ENCODE data around the gene SAE1.

Gene SAE1

DNA sequence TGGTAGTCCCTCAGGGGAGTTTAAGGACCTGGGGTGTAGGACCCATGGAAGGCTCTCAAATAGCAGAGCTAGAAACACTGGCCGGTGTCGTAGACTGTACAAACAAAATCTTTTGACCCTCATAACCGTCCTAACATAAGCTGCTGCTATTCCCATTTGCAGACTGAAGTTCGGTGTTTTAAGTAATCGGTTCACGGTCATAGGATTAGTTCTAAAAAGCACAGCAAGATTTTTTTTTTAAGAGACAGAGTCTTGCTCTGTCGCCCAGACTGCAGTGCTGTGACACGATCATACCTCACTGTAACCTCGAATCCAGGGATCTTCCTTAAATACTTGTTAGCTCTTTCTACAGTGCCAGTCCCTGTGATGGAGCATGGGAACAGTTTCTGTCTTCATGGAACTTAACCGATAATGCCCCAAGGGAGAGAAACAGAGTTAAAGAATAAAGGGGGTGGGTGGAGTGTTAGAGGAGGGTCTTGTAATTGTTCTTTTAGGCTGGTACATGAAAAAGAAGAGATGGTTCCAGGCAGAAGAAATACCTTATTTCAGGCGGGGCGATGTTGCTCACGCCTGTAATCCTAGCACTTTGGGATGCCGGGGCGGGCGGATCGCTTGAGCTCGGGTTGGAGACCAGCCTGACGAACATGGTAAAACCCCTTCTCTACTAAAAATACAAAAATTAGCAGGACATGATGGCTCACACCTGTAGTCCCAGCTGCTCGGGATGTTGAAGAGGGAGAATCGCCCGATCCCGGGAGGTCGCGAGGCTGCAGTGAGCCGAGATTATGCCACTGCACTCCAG lies 16.6 kb upstream of the SAE1 start:
- Histone ChIP-seq H2BK15ac (ENCODE audit: low read depth, poor library complexity, severe bottlenecking) (no peak overlapping the region), H3K27ac (ENCODE audit: low read length, poor library complexity, severe bottlenecking) (peak overlapping the region; percentile 100), H4K91ac (ENCODE audit: low read length) (peak overlapping the region; percentile 48), H3K79me1 (replicated peaks; ENCODE audit: low read length, poor library complexity, severe bottlenecking) (no peaks in the 10 kb centered on the region), H3K36me3 (ENCODE audit: control insufficient read depth in 1 of 2, insufficient read depth in 2 of 2, low read depth in 1 of 2, low read length in 2 of 2) (peaks cover 0 to 15% of the 10 kb centered on the region in 2 experiments), H2BK5ac (ENCODE audit: low read depth, low read length, poor library complexity, severe bottlenecking) (no peak overlapping the region), H3K9ac (ENCODE audit: low read length) (peak overlapping the region; percentile 100), H3K4me1 (ENCODE audit: control insufficient read depth, insufficient read depth, low read depth, low read length) (peaks cover 3% of the 10 kb centered on the region), H3K4me3 (ENCODE audit: insufficient read depth in 1 of 2, low read depth in 1 of 2, low read length in 2 of 2) (peak overlapping the region in 1 of 2 experiments; percentile 92), H3K18ac (ENCODE audit: low read depth in 1 of 2, low read length in 2 of 2) (peak overlapping the region in 1 of 2 experiments; percentile 66), H3K14ac (ENCODE audit: low read length in 2 of 2) (no peak overlapping the region), H2AK5ac (ENCODE audit: low read length, severe bottlenecking) (no peak overlapping the region), H3K27me3 (ENCODE audit: control insufficient read depth in 1 of 2, insufficient read depth in 1 of 2, low read length in 2 of 2) (no peaks in the 10 kb centered on the region), H4K8ac (ENCODE audit: low read length) (no peak overlapping the region), H3K9me3 (ENCODE audit: control insufficient read depth, low read length) (no peaks in the 10 kb centered on the region), H2BK12ac (ENCODE audit: low read length in 2 of 2) (no peak overlapping the region), H3K23ac (ENCODE audit: low read length in 2 of 2) (no peak overlapping the region), H3K4me2 (ENCODE audit: low read length, poor library complexity, severe bottlenecking) (peak overlapping the region; percentile 50), H2BK120ac (ENCODE audit: low read depth, low read length) (no peak overlapping the region), H2AFZ (ENCODE audit: low read depth, low read length) (no peak overlapping the region), H3K4ac (ENCODE audit: low read depth in 1 of 2, low read length in 2 of 2) (peak overlapping the region in 1 of 2 experiments; percentile 7)
- WGBS, result 82% methylated on average over 26 of the region's 26 CpGs
- no peak for DNase-seq

DNA sequence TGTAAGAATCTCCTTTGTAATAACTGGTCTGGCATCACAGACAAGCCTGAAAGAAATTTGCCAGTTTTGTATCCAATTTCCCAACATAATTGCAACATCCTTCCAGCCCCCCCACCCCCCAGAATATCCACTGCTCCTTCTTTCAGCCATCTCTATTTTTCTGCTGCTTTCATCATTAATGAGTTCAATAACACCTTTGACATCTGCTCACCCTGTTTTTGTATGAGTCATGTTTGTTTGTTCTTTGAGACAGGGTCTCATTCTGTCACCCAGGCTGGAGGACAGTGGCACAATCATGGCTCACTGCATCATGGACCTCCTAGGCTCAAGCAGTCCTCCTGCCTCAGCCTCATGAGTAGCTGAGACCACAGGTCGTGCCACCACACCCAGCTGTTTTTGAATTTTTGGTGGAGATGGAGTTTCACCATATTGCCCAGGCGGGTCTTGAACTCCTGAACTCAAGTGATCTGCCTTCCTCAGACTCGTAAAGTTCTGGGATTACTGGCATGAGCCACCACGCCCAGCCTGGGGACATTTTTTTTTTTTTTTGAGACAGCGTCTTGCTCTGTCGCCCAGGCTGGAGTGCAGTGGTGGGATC lies 10.1 kb upstream of the SAE1 start:
- Histone ChIP-seq H2BK15ac (ENCODE audit: low read depth, poor library complexity, severe bottlenecking) (no peak overlapping the region), H3K4me2 (ENCODE audit: low read length, poor library complexity, severe bottlenecking) (no peak overlapping the region), H3K4me1 (ENCODE audit: control insufficient read depth, insufficient read depth, low read depth, low read length) (peaks cover 5% of the 10 kb centered on the region), H3K4me3 (ENCODE audit: insufficient read depth in 1 of 2, low read depth in 1 of 2, low read length in 2 of 2) (no peak overlapping the region), H3K36me3 (ENCODE audit: control insufficient read depth in 1 of 2, insufficient read depth in 2 of 2, low read depth in 1 of 2, low read length in 2 of 2) (no peaks in the 10 kb centered on the region), H3K27me3 (ENCODE audit: control insufficient read depth in 1 of 2, insufficient read depth in 1 of 2, low read length in 2 of 2) (no peaks in the 10 kb centered on the region), H3K79me1 (replicated peaks; ENCODE audit: low read length, poor library complexity, severe bottlenecking) (no peaks in the 10 kb centered on the region), H3K14ac (ENCODE audit: low read length in 2 of 2) (no peak overlapping the region), H2BK120ac (ENCODE audit: low read depth, low read length) (no peak overlapping the region), H3K27ac (ENCODE audit: low read length, poor library complexity, severe bottlenecking) (no peak overlapping the region), H4K91ac (ENCODE audit: low read length) (no peak overlapping the region), H2AK5ac (ENCODE audit: low read length, severe bottlenecking) (peak overlapping the region; percentile 31), H3K9me3 (ENCODE audit: control insufficient read depth, low read length) (no peaks in the 10 kb centered on the region), H3K9ac (ENCODE audit: low read length) (no peak overlapping the region), H2AFZ (ENCODE audit: low read depth, low read length) (no peak overlapping the region), H3K23ac (ENCODE audit: low read length in 2 of 2) (no peak overlapping the region), H3K4ac (ENCODE audit: low read depth in 1 of 2, low read length in 2 of 2) (no peak overlapping the region), H2BK12ac (ENCODE audit: low read length in 2 of 2) (no peak overlapping the region), H2BK5ac (ENCODE audit: low read depth, low read length, poor library complexity, severe bottlenecking) (no peak overlapping the region), H4K8ac (ENCODE audit: low read length) (no peak overlapping the region), H3K18ac (ENCODE audit: low read depth in 1 of 2, low read length in 2 of 2) (no peak overlapping the region)
- no peak for DNase-seq
- WGBS, result 88% methylated on average over 6 of the region's 6 CpGs

DNA sequence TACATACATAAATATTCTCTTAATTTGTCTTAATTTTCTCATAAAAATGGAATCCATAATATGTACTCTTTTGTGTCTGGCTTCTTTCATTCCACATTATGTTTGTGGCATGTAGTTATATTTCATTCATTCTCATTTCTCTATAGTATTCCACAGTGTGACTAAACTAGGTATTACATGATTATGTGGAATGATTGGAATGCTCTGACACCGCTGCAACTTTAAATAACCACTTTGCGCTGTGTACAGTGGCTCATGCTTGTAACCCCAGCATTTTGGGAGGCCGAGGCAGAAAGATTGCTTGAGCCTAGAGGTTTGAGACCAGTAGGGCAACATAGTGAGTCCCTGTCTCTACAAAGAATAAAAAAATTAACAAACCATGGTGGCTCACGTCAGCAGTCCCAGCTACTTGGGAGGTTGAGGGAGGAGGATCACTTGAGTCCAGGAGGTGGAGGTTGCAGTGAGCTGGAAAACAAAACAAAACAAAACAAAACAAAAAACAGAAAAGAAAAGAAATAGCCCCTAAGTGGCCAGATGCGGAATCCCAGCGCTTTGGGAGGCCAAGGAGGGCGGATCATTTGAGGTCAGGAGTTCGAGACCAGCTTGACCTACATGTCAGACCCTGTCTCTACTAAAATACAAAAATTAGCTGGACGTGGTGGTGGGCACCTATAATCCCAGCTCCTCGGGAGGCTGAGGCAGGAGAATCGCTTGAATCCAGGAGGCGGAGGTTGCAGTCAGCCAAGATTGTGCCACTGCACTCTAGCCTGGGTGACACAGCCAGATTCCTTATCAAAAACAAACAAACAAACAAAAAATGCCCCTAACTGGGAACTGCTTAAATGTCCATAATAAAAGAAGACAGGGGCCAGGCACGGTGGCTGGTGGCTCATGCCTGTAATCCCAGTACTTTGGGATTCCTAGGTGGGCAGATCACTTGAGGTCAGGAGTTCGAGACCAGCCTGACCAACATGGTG lies 8.0 kb upstream of the SAE1 start:
- no peak overlapping the region for H2AFZ ChIP-seq (ENCODE audit: low read depth, low read length)
- H3K18ac ChIP-seq (ENCODE audit: low read depth in 1 of 2, low read length in 2 of 2), result peak overlapping the region in 1 of 2 experiments; percentile 12
- H3K4ac ChIP-seq (ENCODE audit: low read depth in 1 of 2, low read length in 2 of 2), result no peak overlapping the region
- H3K4me1 ChIP-seq (ENCODE audit: control insufficient read depth, insufficient read depth, low read depth, low read length), result peaks cover 5% of the 10 kb centered on the region
- H3K23ac ChIP-seq (ENCODE audit: low read length in 2 of 2), result no peak overlapping the region
- no peak overlapping the region for H4K91ac ChIP-seq (ENCODE audit: low read length)
- no peak overlapping the region for H2AK5ac ChIP-seq (ENCODE audit: low read length, severe bottlenecking)
- H3K4me2 ChIP-seq (ENCODE audit: low read length, poor library complexity, severe bottlenecking), result no peak overlapping the region
- no peak overlapping the region for H4K8ac ChIP-seq (ENCODE audit: low read length)
- H3K9ac ChIP-seq (ENCODE audit: low read length), result no peak overlapping the region
- H3K27ac ChIP-seq (ENCODE audit: low read length, poor library complexity, severe bottlenecking), result peak overlapping the region; percentile 72
- peak; percentile 76 for DNase-seq
- H3K79me1 ChIP-seq (replicated peaks; ENCODE audit: low read length, poor library complexity, severe bottlenecking), result no peaks in the 10 kb centered on the region
- H2BK5ac ChIP-seq (ENCODE audit: low read depth, low read length, poor library complexity, severe bottlenecking), result peak overlapping the region; percentile 85
- 52% methylated on average over 13 of the region's 14 CpGs for WGBS
- H2BK15ac ChIP-seq (ENCODE audit: low read depth, poor library complexity, severe bottlenecking), result no peak overlapping the region
- H2BK120ac ChIP-seq (ENCODE audit: low read depth, low read length), result no peak overlapping the region
- no peak overlapping the region for H3K4me3 ChIP-seq (ENCODE audit: insufficient read depth in 1 of 2, low read depth in 1 of 2, low read length in 2 of 2)
- H3K14ac ChIP-seq (ENCODE audit: low read length in 2 of 2), result no peak overlapping the region
- no peaks in the 10 kb centered on the region for H3K36me3 ChIP-seq (ENCODE audit: control insufficient read depth in 1 of 2, insufficient read depth in 2 of 2, low read depth in 1 of 2, low read length in 2 of 2)
- H2BK12ac ChIP-seq (ENCODE audit: low read length in 2 of 2), result no peak overlapping the region
- H3K9me3 ChIP-seq (ENCODE audit: control insufficient read depth, low read length), result no peaks in the 10 kb centered on the region
- no peaks in the 10 kb centered on the region for H3K27me3 ChIP-seq (ENCODE audit: control insufficient read depth in 1 of 2, insufficient read depth in 1 of 2, low read length in 2 of 2)
